ENCODE data around the gene TCFL5. TPM values are rescaled to one million over a fixed set of nuclear protein-coding genes. Genes with fewer than 3 reads are reported as not detected.
A peak's percentile ranks its signal among the peaks of the same experiment; 100 is the strongest.

Gene TCFL5
- total and polyA plus RNA-seq, 2 donors (not counting 3 experiments of a cell fraction or from before 2014, with no cell fraction given): 4.4 to 11.1 TPM

DNA sequence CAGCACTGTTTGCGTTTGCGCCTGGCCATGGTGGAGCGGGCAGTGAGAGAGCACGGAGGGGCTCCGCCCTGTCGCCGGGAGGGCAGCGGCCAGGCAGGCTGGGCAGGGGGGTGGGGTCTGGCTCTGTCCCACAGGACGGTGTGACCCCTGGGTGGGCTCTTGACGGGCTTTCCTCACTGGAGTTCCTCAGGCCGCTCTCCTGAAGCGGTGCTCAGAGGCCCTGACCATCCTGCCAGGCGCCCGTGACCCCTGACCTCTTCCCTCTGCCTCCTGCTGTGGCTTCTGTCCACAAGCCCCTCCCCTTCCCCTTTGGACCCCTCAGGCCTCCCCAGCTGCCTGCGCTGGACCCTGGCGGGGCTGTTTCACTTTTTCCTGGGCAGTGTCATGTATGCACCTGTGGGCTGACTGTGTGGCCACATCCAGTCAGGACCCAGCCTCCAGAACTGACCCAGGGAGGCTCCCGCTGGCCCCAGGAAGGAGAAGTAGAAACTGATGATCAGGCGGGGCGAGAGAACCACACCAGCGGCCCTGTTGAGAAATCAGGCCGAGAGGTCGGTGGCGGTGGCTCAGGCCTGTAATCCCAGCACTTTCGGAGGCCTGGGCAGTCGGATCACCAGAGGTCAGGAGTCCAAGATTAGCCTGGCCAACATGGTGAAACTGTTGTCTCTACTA is 55.8 kb downstream of the TCFL5 start:
- CTCF ChIA-PET: interaction anchor here (0.6 to 2.2 kb wide), 4 partner anchors 9 to 189 kb away, joined by 3 to 7 read pairs (median 3); partner anchors contain the start of gene MRGBP
- H3K27me3 ChIP-seq (ENCODE audit: control insufficient read depth in 2 of 2, insufficient read depth in 2 of 2, low read length in 2 of 2): no peaks in the 10 kb centered on the region
- peaks cover 9 to 24% of the 10 kb centered on the region in 2 experiments for H3K36me3 ChIP-seq (ENCODE audit: control insufficient read depth in 2 of 2, extremely low read depth in 1 of 2, insufficient read depth in 2 of 2, low read length in 2 of 2)
- H3K79me2 ChIP-seq (ENCODE audit: control insufficient read depth, insufficient read depth, low read length): peaks cover 23% of the 10 kb centered on the region
- H4K20me1 ChIP-seq (replicated peaks; ENCODE audit: control insufficient read depth, extremely low read depth, insufficient read depth, low read length): no peaks in the 10 kb centered on the region
- FAIRE-seq: no peak
- H3K4me3 ChIP-seq (replicated peaks in 1 of 3; ENCODE audit: insufficient read depth in 1 of 3, low read depth in 1 of 3, low read length in 3 of 3): peak overlapping the region; percentile 52 to 96 (median 57)
- H3K27ac ChIP-seq (ENCODE audit: insufficient read depth, low read depth, low read length): no peak overlapping the region
- no peak for TF ChIP-seq GATA2 (IDR thresholded peaks at IDR 0.05; ENCODE audit: insufficient read depth, insufficient read length, low read depth, low read length)
- no peak for TF ChIP-seq FOS (IDR thresholded peaks at IDR 0.05; ENCODE audit: borderline replicate concordance, insufficient read depth, low read length)
- TF ChIP-seq MYC (IDR thresholded peaks at IDR 0.05; ENCODE audit: low read depth, low read length): no peak
- no peak for TF ChIP-seq EZH2 (IDR thresholded peaks at IDR 0.05; ENCODE audit: borderline replicate concordance, low read depth, low read length, severe bottlenecking)
- TF ChIP-seq POLR2A (IDR thresholded peaks at IDR 0.05; ENCODE audit: low read depth, low read length): no peak
- TF ChIP-seq, protein P1, sequence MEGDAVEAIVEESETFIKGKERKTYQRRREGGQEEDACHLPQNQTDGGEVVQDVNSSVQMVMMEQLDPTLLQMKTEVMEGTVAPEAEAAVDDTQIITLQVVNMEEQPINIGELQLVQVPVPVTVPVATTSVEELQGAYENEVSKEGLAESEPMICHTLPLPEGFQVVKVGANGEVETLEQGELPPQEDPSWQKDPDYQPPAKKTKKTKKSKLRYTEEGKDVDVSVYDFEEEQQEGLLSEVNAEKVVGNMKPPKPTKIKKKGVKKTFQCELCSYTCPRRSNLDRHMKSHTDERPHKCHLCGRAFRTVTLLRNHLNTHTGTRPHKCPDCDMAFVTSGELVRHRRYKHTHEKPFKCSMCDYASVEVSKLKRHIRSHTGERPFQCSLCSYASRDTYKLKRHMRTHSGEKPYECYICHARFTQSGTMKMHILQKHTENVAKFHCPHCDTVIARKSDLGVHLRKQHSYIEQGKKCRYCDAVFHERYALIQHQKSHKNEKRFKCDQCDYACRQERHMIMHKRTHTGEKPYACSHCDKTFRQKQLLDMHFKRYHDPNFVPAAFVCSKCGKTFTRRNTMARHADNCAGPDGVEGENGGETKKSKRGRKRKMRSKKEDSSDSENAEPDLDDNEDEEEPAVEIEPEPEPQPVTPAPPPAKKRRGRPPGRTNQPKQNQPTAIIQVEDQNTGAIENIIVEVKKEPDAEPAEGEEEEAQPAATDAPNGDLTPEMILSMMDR (IDR thresholded peaks at IDR 0.05; ENCODE audit: extremely low read depth in 1 of 2, insufficient read depth in 1 of 2, low read depth in 1 of 2, low read length in 2 of 2): no peak
- TF ChIP-seq, protein P2, sequence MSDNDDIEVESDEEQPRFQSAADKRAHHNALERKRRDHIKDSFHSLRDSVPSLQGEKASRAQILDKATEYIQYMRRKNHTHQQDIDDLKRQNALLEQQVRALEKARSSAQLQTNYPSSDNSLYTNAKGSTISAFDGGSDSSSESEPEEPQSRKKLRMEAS (IDR thresholded peaks at IDR 0.05; ENCODE audit: insufficient read depth, insufficient read length): no peak
- no peak for TF ChIP-seq JUN (IDR thresholded peaks at IDR 0.05; ENCODE audit: borderline replicate concordance, insufficient read depth, insufficient read length, low read depth)
- TF ChIP-seq POLR2AphosphoS5 (IDR thresholded peaks at IDR 0.05; ENCODE audit: insufficient read depth, low read depth, low read length): no peak
- dilution Hi-C loops (cut with MboI; ENCODE audit: extremely low pct_ligation_motif_present, low sequenced_read_pairs) (no loop called here), intact Hi-C loops (cut with micrococcal nuclease) (loop anchor here (5.0 to 10.0 kb wide), 2 partner anchors 304 to 421 kb away; partner anchors contain the start of gene RPS21)
- no TSS peak for BruUV-seq (replicated peaks)
- peak overlapping the region; percentile 16 for H3K4me2 ChIP-seq (ENCODE audit: insufficient read depth, low read length)
- peak overlapping the region; percentile 21 for H3K9ac ChIP-seq (replicated peaks; ENCODE audit: extremely low read depth, insufficient read depth, low read length)
- peaks cover 11% of the 10 kb centered on the region for H3K4me1 ChIP-seq (ENCODE audit: control insufficient read depth, extremely low read depth, insufficient read depth, low read length)
- H3K9me3 ChIP-seq (replicated peaks; ENCODE audit: control insufficient read depth, insufficient read depth, low read length): no peaks in the 10 kb centered on the region
- H2AFZ ChIP-seq (ENCODE audit: low read depth, low read length): no peak overlapping the region
- POLR2A ChIA-PET: no interaction called here
- no peak for DNase-seq (ENCODE audit: low read depth, low spot score)
- H3K9me1 ChIP-seq (replicated peaks; ENCODE audit: control insufficient read depth, extremely low read depth, insufficient read depth, low read length): no peaks in the 10 kb centered on the region

All from endothelial cell of umbilical vein (primary cell).